Naive thymus-derived CD8-positive, alpha-beta T cell (primary cell): ENCODE measurements around the gene CERS6. TPM values are rescaled to one million over a fixed set of nuclear protein-coding genes. Genes with fewer than 3 reads are reported as not detected.

ENCODE experiments used
- ATAC-seq, 2 donors: fragments of 150-1000 bp; cut with Tn5 transposase in 1 of 2; sonication (Bioruptor Pico), chemical (Tn5 transposase) in 1 of 2; 1 replicate in 1 of 2; 2 replicates in 1 of 2; pipeline ENCODE4 v1.10.0; 2021; ENCODE audit warnings: mild to moderate bottlenecking in 2 of 2, moderate library complexity in 2 of 2
- POLR2A ChIA-PET: fragments of 350-600 bp; sonication (Branson Sonifier 250); formaldehyde crosslinking; loops from one replicate; lab custom pipeline; 2021; ENCODE audit warnings: antibody characterized with exemption; lab: Charles Lee
- DNase-seq, 10 donors: peaks; one replicate each; pipeline versions ENCODE4 v3.0.0 to v3.0.0-alpha.2; 2020 to 2022
- H3K27ac Mint-ChIP-seq, 10 donors: one replicate each; pipeline ENCODE4 v1.8.0; 2020 to 2022; ENCODE audit warnings: mild to moderate bottlenecking in 10 of 10, mixed read lengths in 10 of 10, moderate library complexity in 4 of 10, inconsistent platforms in 1 of 10
- H3K27me3 Mint-ChIP-seq, 5 donors: one replicate each; pipeline ENCODE4 v1.8.0; 2021 to 2022; ENCODE audit warnings: mixed read lengths in 5 of 5
- H3K36me3 Mint-ChIP-seq, 3 donors: one replicate each; pipeline ENCODE4 v1.8.0; 2020 to 2022; ENCODE audit warnings: mixed read lengths in 3 of 3, mild to moderate bottlenecking in 2 of 3, inconsistent platforms in 1 of 3
- H3K4me1 Mint-ChIP-seq, 4 donors: one replicate each; pipeline ENCODE4 v1.8.0; 2021 to 2022; ENCODE audit warnings: mixed read lengths in 4 of 4
- H3K4me3 Mint-ChIP-seq, 10 donors: one replicate each; pipeline ENCODE4 v1.8.0; 2020 to 2022; ENCODE audit warnings: mild to moderate bottlenecking in 10 of 10, mixed read lengths in 10 of 10, moderate library complexity in 6 of 10, inconsistent platforms in 1 of 10
- H3K9me3 Mint-ChIP-seq, 9 donors: one replicate each; pipeline ENCODE4 v1.8.0; 2020 to 2022; ENCODE audit warnings: mixed read lengths in 9 of 9, mild to moderate bottlenecking in 3 of 9, inconsistent platforms in 1 of 9, moderate library complexity in 1 of 9
- polyA plus RNA-seq, 3 donors: library from polyadenylated mRNA; unstranded; fragments of 300-500 nt; fragmentation: Illumina TruSeq; gene quantifications; one replicate each; pipeline ENCODE4 v1.2.3, GENCODE V29; 2021
- total RNA-seq, 8 experiments: library from RNA in 2 of 8; stranded (reverse) in 2 of 8; gene quantifications; one replicate each; pipeline ENCODE4 v1.2.3 and lab custom pipeline; 2021 to 2026

Gene CERS6
- total and polyA plus RNA-seq, 5 experiments from 2014 or later = 9.5 to 29.3 (median 17.4) TPM

GRCh38 chr2:168624028-168624427, 168.0 kb downstream of the CERS6 start:
- POLR2A ChIA-PET = no interaction called here
- no peak for DNase-seq
- H3K4me1 Mint-ChIP-seq = peaks cover 31 to 57% (median 48%) of the 10 kb centered on the region in 4 donors
- no peaks in the 10 kb centered on the region for H3K27me3 Mint-ChIP-seq
- H3K9me3 Mint-ChIP-seq = peaks cover 0 to 3% (median 0%) of the 10 kb centered on the region in 9 donors
- H3K27ac Mint-ChIP-seq = no peak overlapping the region
- H3K36me3 Mint-ChIP-seq = peaks cover 0 to 3% (median 0%) of the 10 kb centered on the region in 3 donors
- no peak for ATAC-seq
- H3K4me3 Mint-ChIP-seq = no peak overlapping the region

- DNase-seq = peak in 1 of 10 donors; percentile 8
Observed at GRCh38 chr2:168626096-168626495, 170.0 kb downstream of the CERS6 start.

GRCh38 chr2:168626647-168627046, 170.6 kb downstream of the CERS6 start:
- Mint-ChIP-seq H3K27ac (peak overlapping the region in 2 of 10 donors; percentile 53 to 55), H3K4me1 (peaks cover 28 to 47% (median 45%) of the 10 kb centered on the region in 4 donors), H3K9me3 (peaks cover 0 to 3% (median 0%) of the 10 kb centered on the region in 9 donors), H3K36me3 (peaks cover 0 to 9% (median 5%) of the 10 kb centered on the region in 3 donors), H3K27me3 (no peaks in the 10 kb centered on the region), H3K4me3 (peak overlapping the region in 2 of 10 donors; percentile 29 to 44)
- ATAC-seq (no peak), DNase-seq (no peak)
- POLR2A ChIA-PET = no interaction called here

More at GRCh38 chr2:168626096-168626495, 170.0 kb downstream of the CERS6 start:
- peaks cover 0 to 3% (median 0%) of the 10 kb centered on the region in 9 donors for H3K9me3 Mint-ChIP-seq
- POLR2A ChIA-PET = no interaction called here
- peaks cover 0 to 9% (median 5%) of the 10 kb centered on the region in 3 donors for H3K36me3 Mint-ChIP-seq
- H3K4me1 Mint-ChIP-seq = peaks cover 31 to 50% (median 46%) of the 10 kb centered on the region in 4 donors
- H3K27me3 Mint-ChIP-seq = no peaks in the 10 kb centered on the region
- ATAC-seq = peak; percentile 44 to 54
- peak overlapping the region in 7 of 10 donors; percentile 3 to 66 (median 25) for H3K4me3 Mint-ChIP-seq
- H3K27ac Mint-ChIP-seq = peak overlapping the region; percentile 5 to 85 (median 40)

GRCh38 chr2:168632709-168633121, 176.6 kb downstream of the CERS6 start:
- Mint-ChIP-seq H3K4me1 (peaks cover 17 to 34% (median 33%) of the 10 kb centered on the region in 4 donors), H3K36me3 (peaks cover 0 to 17% (median 9%) of the 10 kb centered on the region in 3 donors), H3K27ac (peak overlapping the region in 1 of 10 donors; percentile 39), H3K27me3 (no peaks in the 10 kb centered on the region), H3K4me3 (peak overlapping the region in 2 of 10 donors; percentile 15 to 19), H3K9me3 (peaks cover 0 to 3% (median 0%) of the 10 kb centered on the region in 9 donors)
- POLR2A ChIA-PET = interaction anchor here (0.7 kb wide), 1 partner anchor 559 kb away, joined by 3 read pairs; no protein-coding TSS in a partner anchor
- ATAC-seq = no peak
- no peak for DNase-seq

- POLR2A ChIA-PET = interaction anchor here (0.7 kb wide), 1 partner anchor 560 kb away, joined by 3 read pairs; no protein-coding TSS in a partner anchor
- ATAC-seq (no peak), DNase-seq (no peak)
- no peak overlapping the region for H3K27ac Mint-ChIP-seq
- H3K4me3 Mint-ChIP-seq = no peak overlapping the region
- H3K4me1 Mint-ChIP-seq = peaks cover 12 to 31% (median 28%) of the 10 kb centered on the region in 4 donors
- H3K27me3 Mint-ChIP-seq = no peaks in the 10 kb centered on the region
- H3K9me3 Mint-ChIP-seq = peaks cover 0 to 3% (median 0%) of the 10 kb centered on the region in 9 donors
- H3K36me3 Mint-ChIP-seq = peaks cover 0 to 17% (median 8%) of the 10 kb centered on the region in 3 donors
Observed at GRCh38 chr2:168633200-168633599, 177.1 kb downstream of the CERS6 start.

GRCh38 chr2:168633895-168634294, 177.8 kb downstream of the CERS6 start:
- Mint-ChIP-seq H3K4me1 (peaks cover 12 to 32% (median 28%) of the 10 kb centered on the region in 4 donors), H3K27ac (no peak overlapping the region), H3K36me3 (peaks cover 0 to 17% (median 8%) of the 10 kb centered on the region in 3 donors), H3K9me3 (no peaks in the 10 kb centered on the region), H3K4me3 (no peak overlapping the region), H3K27me3 (no peaks in the 10 kb centered on the region)
- DNase-seq = no peak
- no peak for ATAC-seq
- POLR2A ChIA-PET = no interaction called here

- peaks cover 12 to 43% (median 30%) of the 10 kb centered on the region in 4 donors for H3K4me1 Mint-ChIP-seq
- H3K9me3 Mint-ChIP-seq = no peaks in the 10 kb centered on the region
- peak overlapping the region in 5 of 10 donors; percentile 28 to 78 (median 60) for H3K27ac Mint-ChIP-seq
- POLR2A ChIA-PET = no interaction called here
- no peak for ATAC-seq
- DNase-seq = no peak
- H3K4me3 Mint-ChIP-seq = no peak overlapping the region
- no peaks in the 10 kb centered on the region for H3K27me3 Mint-ChIP-seq
- peaks cover 0 to 11% (median 5%) of the 10 kb centered on the region in 3 donors for H3K36me3 Mint-ChIP-seq
Observed at GRCh38 chr2:168635065-168635577, 179.0 kb downstream of the CERS6 start.

- POLR2A ChIA-PET = interaction anchor here (0.7 kb wide), 1 partner anchor 9 kb away, joined by 3 read pairs; no protein-coding TSS in a partner anchor
- Mint-ChIP-seq H3K27me3 (no peaks in the 10 kb centered on the region), H3K36me3 (peaks cover 0 to 5% (median 3%) of the 10 kb centered on the region in 3 donors), H3K4me3 (no peak overlapping the region), H3K9me3 (peaks cover 0 to 6% (median 0%) of the 10 kb centered on the region in 9 donors), H3K4me1 (peaks cover 14 to 53% (median 33%) of the 10 kb centered on the region in 4 donors), H3K27ac (no peak overlapping the region)
- no peak for DNase-seq
- no peak for ATAC-seq
Observed at GRCh38 chr2:168639018-168639417, 182.9 kb downstream of the CERS6 start.

GRCh38 chr2:168639441-168639898, 183.4 kb downstream of the CERS6 start:
- H3K4me3 Mint-ChIP-seq = no peak overlapping the region
- H3K36me3 Mint-ChIP-seq = peaks cover 0 to 5% (median 3%) of the 10 kb centered on the region in 3 donors
- peaks cover 0 to 11% (median 0%) of the 10 kb centered on the region in 9 donors for H3K9me3 Mint-ChIP-seq
- ATAC-seq = no peak
- no peak for DNase-seq
- no peak overlapping the region for H3K27ac Mint-ChIP-seq
- H3K27me3 Mint-ChIP-seq = no peaks in the 10 kb centered on the region
- peaks cover 17 to 58% (median 36%) of the 10 kb centered on the region in 4 donors for H3K4me1 Mint-ChIP-seq
- POLR2A ChIA-PET = no interaction called here

GRCh38 chr2:168640039-168640438, 184.0 kb downstream of the CERS6 start:
- Mint-ChIP-seq H3K9me3 (peaks cover 0 to 12% (median 0%) of the 10 kb centered on the region in 9 donors), H3K27me3 (no peaks in the 10 kb centered on the region), H3K4me1 (peaks cover 17 to 57% (median 35%) of the 10 kb centered on the region in 4 donors), H3K4me3 (no peak overlapping the region), H3K27ac (no peak overlapping the region), H3K36me3 (peaks cover 0 to 5% (median 3%) of the 10 kb centered on the region in 3 donors)
- ATAC-seq = no peak
- POLR2A ChIA-PET = interaction anchor here (0.7 kb wide), 1 partner anchor 204 kb away, joined by 3 read pairs; no protein-coding TSS in a partner anchor
- no peak for DNase-seq

GRCh38 chr2:168641636-168642035, 185.6 kb downstream of the CERS6 start:
- Mint-ChIP-seq H3K27ac (no peak overlapping the region), H3K36me3 (peaks cover 0 to 5% (median 3%) of the 10 kb centered on the region in 3 donors), H3K27me3 (no peaks in the 10 kb centered on the region), H3K4me1 (peaks cover 22 to 47% (median 34%) of the 10 kb centered on the region in 4 donors), H3K9me3 (peaks cover 0 to 12% (median 0%) of the 10 kb centered on the region in 9 donors), H3K4me3 (no peak overlapping the region)
- ATAC-seq = no peak
- POLR2A ChIA-PET = no interaction called here
- DNase-seq = no peak

GRCh38 chr2:168642873-168643272, 186.8 kb downstream of the CERS6 start:
- DNase-seq (no peak), ATAC-seq (no peak)
- peaks cover 0 to 12% (median 0%) of the 10 kb centered on the region in 9 donors for H3K9me3 Mint-ChIP-seq
- no peak overlapping the region for H3K4me3 Mint-ChIP-seq
- H3K27ac Mint-ChIP-seq = no peak overlapping the region
- H3K4me1 Mint-ChIP-seq = peaks cover 21 to 45% (median 33%) of the 10 kb centered on the region in 4 donors
- POLR2A ChIA-PET = no interaction called here
- H3K36me3 Mint-ChIP-seq = peaks cover 0 to 5% (median 3%) of the 10 kb centered on the region in 3 donors
- no peaks in the 10 kb centered on the region for H3K27me3 Mint-ChIP-seq

- ATAC-seq = no peak
- peaks cover 0 to 5% (median 3%) of the 10 kb centered on the region in 3 donors for H3K36me3 Mint-ChIP-seq
- H3K4me3 Mint-ChIP-seq = peak overlapping the region in 3 of 10 donors; percentile 8 to 48 (median 9)
- H3K27me3 Mint-ChIP-seq = no peaks in the 10 kb centered on the region
- peaks cover 0 to 12% (median 0%) of the 10 kb centered on the region in 9 donors for H3K9me3 Mint-ChIP-seq
- H3K27ac Mint-ChIP-seq = peak overlapping the region in 3 of 10 donors; percentile 10 to 63 (median 51)
- DNase-seq = no peak
- POLR2A ChIA-PET = no interaction called here
- peaks cover 21 to 39% (median 30%) of the 10 kb centered on the region in 4 donors for H3K4me1 Mint-ChIP-seq
Observed at GRCh38 chr2:168643979-168644378, 187.9 kb downstream of the CERS6 start.
